Fibroblast of villous mesenchyme (primary cell): Measurements from ENCODE around the gene RBMS3. TPM values are rescaled to one million over a fixed set of nuclear protein-coding genes. Genes with fewer than 3 reads are reported as not detected.

Experiments used
- DNase-seq: peaks from one replicate; pipeline ENCODE4 v3.0.0-alpha.2; 2010; ENCODE audit warnings: low read depth
- H3K4me3 ChIP-seq: 2 replicates; pipeline ENCODE4 v1.5.1; 2011; ENCODE audit warnings: low read depth, mild to moderate bottlenecking, low read length
- CTCF ChIP-seq: IDR thresholded peaks from 2 replicates; pipeline ENCODE4 v1.5.1; 2012; ENCODE audit warnings: low read depth, mild to moderate bottlenecking, low read length; ENCODE audit not compliant: insufficient read depth
- total RNA-seq: library from RNA; depleted of rRNA; stranded (reverse); fragments of >200 nt; gene quantifications from 2 replicates; pipeline ENCODE4 v1.2.3, GENCODE V29; 2012

RBMS3 gene
- total RNA-seq, 1 donor = 85.9 TPM

- DNase-seq = peak; percentile 62
- no peak overlapping the region for H3K4me3 ChIP-seq
- TF ChIP-seq CTCF = no peak
These were observed 722.9 kb downstream of the RBMS3 start for GRCh38 chr3:30003741-30004140.

- no peak for TF ChIP-seq CTCF
- H3K4me3 ChIP-seq = no peak overlapping the region
- DNase-seq = peak; percentile 49
These were observed 723.6 kb downstream of the RBMS3 start for GRCh38 chr3:30004481-30004880.

GRCh38 chr3:30006111-30006510 is 725.2 kb downstream of the RBMS3 start:
- no peak for TF ChIP-seq CTCF
- no peak overlapping the region for H3K4me3 ChIP-seq
- no peak for DNase-seq

- DNase-seq = peak; percentile 8
- no peak overlapping the region for H3K4me3 ChIP-seq
- no peak for TF ChIP-seq CTCF
These were observed 726.8 kb downstream of the RBMS3 start for GRCh38 chr3:30007668-30008067.

- no peak for DNase-seq
- no peak for TF ChIP-seq CTCF
- H3K4me3 ChIP-seq = no peak overlapping the region
These were observed 730.4 kb downstream of the RBMS3 start for GRCh38 chr3:30011237-30011803.

- DNase-seq = peak; percentile 69
- TF ChIP-seq CTCF = peak; percentile 70
- no peak overlapping the region for H3K4me3 ChIP-seq
These were observed 732.2 kb downstream of the RBMS3 start for GRCh38 chr3:30012941-30013543.

- TF ChIP-seq CTCF = no peak
- H3K4me3 ChIP-seq = no peak overlapping the region
- DNase-seq = no peak
These were observed 737.0 kb downstream of the RBMS3 start for GRCh38 chr3:30017901-30018300.
